Stomach smooth muscle (tissue), 2 donors: ENCODE data around the gene PPFIBP1.
"Not testable (repeated sequence)": the region's sequence is repeated elsewhere in the genome, so short reads cannot be mapped to it uniquely, and the experiment has no call there.

Experiments
- H3K27ac ChIP-seq: one replicate; pipeline ENCODE4 v1.7.0; 2013; ENCODE audit warnings: mild to moderate bottlenecking, low read length, inconsistent platforms
- H3K27me3 ChIP-seq, 2 donors: one replicate each; pipeline ENCODE4 v1.7.0; 2013; ENCODE audit warnings: low read length in 2 of 2; ENCODE audit not compliant: insufficient read depth in 2 of 2, control insufficient read depth in 1 of 2
- H3K36me3 ChIP-seq, 2 donors: one replicate each; pipeline ENCODE4 v1.7.0; 2013; ENCODE audit warnings: low read length in 2 of 2; ENCODE audit not compliant: control insufficient read depth in 2 of 2, insufficient read depth in 2 of 2
- H3K4me1 ChIP-seq: one replicate; pipeline ENCODE4 v1.7.0; 2013; ENCODE audit warnings: low read length; ENCODE audit not compliant: control insufficient read depth, insufficient read depth
- H3K4me3 ChIP-seq, 2 donors: one replicate each; pipeline ENCODE4 v1.7.0; 2013; ENCODE audit warnings: low read length in 2 of 2
- H3K9ac ChIP-seq, 2 donors: one replicate each; pipeline ENCODE4 v1.7.0; 2013; ENCODE audit warnings: low read length in 2 of 2, mild to moderate bottlenecking in 1 of 2
- H3K9me3 ChIP-seq, 2 donors: one replicate each; pipeline ENCODE4 v1.7.0; 2013; ENCODE audit warnings: low read length in 2 of 2; ENCODE audit not compliant: control insufficient read depth in 2 of 2
- donor health status: healthy.
- donor health status: Pancreatic carcinoma.

Gene PPFIBP1

GRCh38 chr12:27710592-27711316, 186.7 kb downstream of the PPFIBP1 start, which contains the start of gene MRPS35:
TSS of gene MRPS35 (plus strand) at chr12:27710832. CDS start at chr12:27710844, 12 bp downstream.
- Histone ChIP-seq H3K36me3 (peaks cover 2 to 3% of the 10 kb centered on the region in 2 donors), H3K4me1 (peaks cover 14% of the 10 kb centered on the region), H3K27ac (peak within 1 kb of the TSS; percentile 88), H3K9ac (peak within 1 kb of the TSS; percentile 82 to 95), H3K9me3 (no peaks in the 10 kb centered on the region), H3K4me3 (peak within 1 kb of the TSS; percentile 97 to 100), H3K27me3 (no peaks in the 10 kb centered on the region)

DNA sequence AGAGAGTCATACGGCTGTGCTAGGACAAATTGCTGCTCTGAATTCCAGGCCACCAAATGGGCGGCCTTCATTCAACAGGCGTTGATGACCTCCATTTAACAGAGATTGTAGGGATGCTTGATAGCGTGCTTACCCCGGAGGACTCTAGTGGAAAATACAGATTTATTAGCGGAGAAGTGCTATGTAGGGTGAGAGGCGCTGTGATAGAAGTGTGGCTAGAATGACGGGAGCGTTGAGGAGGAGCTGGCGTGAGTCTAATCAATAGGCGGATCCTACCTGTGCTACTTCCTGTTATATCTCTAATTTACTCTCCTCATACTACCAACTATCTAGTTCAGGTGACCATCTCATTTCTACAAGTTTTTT, 187.3 kb downstream of the PPFIBP1 start:
- no peak overlapping the region for H3K27ac ChIP-seq
- peaks cover 14% of the 10 kb centered on the region for H3K4me1 ChIP-seq
- H3K9me3 ChIP-seq: no peaks in the 10 kb centered on the region
- H3K36me3 ChIP-seq: peaks cover 3 to 4% of the 10 kb centered on the region in 2 donors
- peak overlapping the region; percentile 97 to 100 for H3K4me3 ChIP-seq
- peak overlapping the region; percentile 82 to 95 for H3K9ac ChIP-seq
- H3K27me3 ChIP-seq: no peaks in the 10 kb centered on the region

- Histone ChIP-seq H3K36me3 (peaks cover 5 to 7% of the 10 kb centered on the region in 2 donors), H3K9ac (peak overlapping the region in 1 of 2 donors; percentile 82), H3K4me3 (peak overlapping the region; percentile 97 to 100), H3K9me3 (no peaks in the 10 kb centered on the region), H3K27ac (no peak overlapping the region), H3K4me1 (peaks cover 14% of the 10 kb centered on the region), H3K27me3 (no peaks in the 10 kb centered on the region)
Measured at GRCh38 chr12:27711967-27712366, 188.0 kb downstream of the PPFIBP1 start.

GRCh38 chr12:27723212-27723611, 199.2 kb downstream of the PPFIBP1 start:
- Histone ChIP-seq H3K27ac (no peak overlapping the region), H3K27me3 (no peaks in the 10 kb centered on the region), H3K4me1 (no peaks in the 10 kb centered on the region), H3K9me3 (no peaks in the 10 kb centered on the region), H3K36me3 (peaks cover 5 to 9% of the 10 kb centered on the region in 2 donors), H3K4me3 (no peak overlapping the region), H3K9ac (no peak overlapping the region)

DNA sequence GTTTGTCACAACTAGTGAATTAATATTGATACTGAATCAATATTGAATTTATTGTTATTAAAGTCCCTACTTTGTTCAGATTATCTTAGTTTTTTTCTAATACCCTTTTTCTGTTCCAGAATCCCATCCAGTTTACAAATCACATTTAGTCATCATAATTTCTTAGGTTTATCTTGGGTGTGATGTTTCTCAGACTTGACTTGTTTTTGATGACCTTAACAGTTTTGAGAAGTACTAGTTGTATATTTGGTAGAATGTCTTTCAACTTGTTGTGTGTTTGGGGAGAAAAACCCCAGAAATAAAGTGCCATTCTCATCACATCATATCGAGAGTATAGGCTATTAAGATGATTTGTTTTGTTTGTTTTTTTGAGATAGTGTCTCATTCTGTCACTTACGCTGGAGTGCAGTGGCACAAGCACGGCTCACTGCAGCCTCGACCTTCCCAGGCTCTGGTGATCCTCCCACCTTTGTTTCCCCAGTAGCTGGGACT, 206.1 kb downstream of the PPFIBP1 start:
- Histone ChIP-seq H3K36me3 (peaks cover 5 to 14% of the 10 kb centered on the region in 2 donors), H3K27ac (no peak overlapping the region), H3K4me3 (no peak overlapping the region), H3K9ac (no peak overlapping the region), H3K27me3 (no peaks in the 10 kb centered on the region), H3K4me1 (no peaks in the 10 kb centered on the region), H3K9me3 (no peaks in the 10 kb centered on the region)

GRCh38 chr12:27732281-27732680, 208.3 kb downstream of the PPFIBP1 start:
- Histone ChIP-seq H3K27me3 (no peaks in the 10 kb centered on the region), H3K9ac (no peak overlapping the region), H3K4me1 (no peaks in the 10 kb centered on the region), H3K4me3 (no peak overlapping the region), H3K27ac (no peak overlapping the region), H3K9me3 (no peaks in the 10 kb centered on the region), H3K36me3 (peaks cover 5 to 14% of the 10 kb centered on the region in 2 donors)

DNA sequence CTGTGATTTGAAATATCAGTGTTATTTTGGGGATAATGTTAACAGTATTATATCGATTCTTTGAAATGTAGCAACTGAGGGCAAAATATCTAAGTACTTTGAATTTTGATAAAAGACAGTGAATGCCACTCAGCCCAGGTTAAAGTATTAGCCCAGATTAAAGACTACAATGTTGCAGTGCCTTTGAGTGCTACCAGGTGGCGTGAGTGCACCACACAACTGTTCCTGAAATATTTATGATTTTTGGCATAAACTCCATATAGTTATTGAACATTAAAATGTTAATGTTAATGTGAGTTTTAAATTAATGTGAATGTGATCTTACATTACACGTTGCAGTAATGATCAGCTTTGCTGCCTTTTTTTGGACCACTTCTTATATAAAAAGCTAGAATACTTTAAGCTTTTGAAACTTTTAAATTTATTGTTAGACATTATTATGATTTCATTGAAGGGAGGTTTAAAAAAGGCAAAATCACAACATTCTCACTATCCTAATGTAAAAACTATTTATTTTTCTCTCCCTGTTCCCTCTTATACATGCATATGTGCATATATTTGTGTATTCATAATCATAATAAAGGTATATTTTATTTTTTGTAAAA, 209.1 kb downstream of the PPFIBP1 start:
- H3K27ac ChIP-seq: no peak overlapping the region
- no peak overlapping the region for H3K9ac ChIP-seq
- H3K4me3 ChIP-seq: no peak overlapping the region
- no peaks in the 10 kb centered on the region for H3K27me3 ChIP-seq
- H3K9me3 ChIP-seq: no peaks in the 10 kb centered on the region
- H3K36me3 ChIP-seq: peaks cover 5 to 13% of the 10 kb centered on the region in 2 donors
- no peaks in the 10 kb centered on the region for H3K4me1 ChIP-seq

DNA sequence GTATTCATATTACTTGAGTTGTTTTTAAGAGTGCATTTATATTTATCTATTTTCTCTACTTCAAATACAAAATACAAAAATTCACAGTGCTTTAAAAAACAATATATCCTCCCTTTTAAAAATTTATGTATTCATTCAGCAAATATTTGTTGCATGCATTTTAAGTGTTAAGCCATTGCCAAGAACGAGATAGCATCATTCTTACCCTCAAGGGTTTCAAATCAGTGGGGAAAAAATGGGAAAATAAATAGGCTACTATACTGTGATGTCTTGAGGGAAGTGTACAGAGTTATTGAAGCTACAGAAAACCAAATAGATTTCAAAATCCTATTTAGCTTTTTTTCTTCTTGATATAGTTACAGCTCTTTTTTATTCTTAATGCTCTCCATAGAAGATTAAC, 209.8 kb downstream of the PPFIBP1 start:
- Histone ChIP-seq H3K27ac (no peak overlapping the region), H3K4me1 (no peaks in the 10 kb centered on the region), H3K9ac (no peak overlapping the region), H3K4me3 (no peak overlapping the region), H3K27me3 (no peaks in the 10 kb centered on the region), H3K36me3 (peaks cover 5 to 13% of the 10 kb centered on the region in 2 donors), H3K9me3 (no peaks in the 10 kb centered on the region)

DNA sequence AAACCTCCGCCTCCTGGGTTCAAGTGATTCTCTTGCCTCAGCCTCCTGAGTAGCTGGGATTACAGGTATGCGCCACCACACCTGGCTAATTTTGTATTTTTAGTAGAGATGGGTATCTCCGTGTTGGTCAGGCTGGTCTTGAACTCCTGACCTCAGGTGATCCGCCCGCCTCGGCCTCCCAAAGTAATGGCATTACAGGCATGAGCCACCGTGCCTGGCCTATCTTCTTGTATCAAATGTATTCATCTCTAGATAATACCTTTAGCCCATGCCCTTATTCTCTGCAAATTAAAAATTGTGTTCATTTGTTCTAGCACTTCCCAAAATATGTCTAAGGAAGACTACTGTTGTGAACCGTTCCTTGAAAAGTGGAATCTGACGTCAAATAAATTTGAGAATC, 210.3 kb downstream of the PPFIBP1 start:
- not testable (repeated sequence) for H3K27ac ChIP-seq, H3K4me1 ChIP-seq, H3K9ac ChIP-seq, H3K27me3 ChIP-seq, H3K9me3 ChIP-seq, H3K4me3 ChIP-seq
- H3K36me3 ChIP-seq: peaks cover 5 to 12% of the 10 kb centered on the region in 2 donors

- Histone ChIP-seq H3K4me3 (no peak overlapping the region), H3K36me3 (peaks cover 7 to 12% of the 10 kb centered on the region in 2 donors), H3K9me3 (no peaks in the 10 kb centered on the region), H3K27me3 (no peaks in the 10 kb centered on the region), H3K9ac (no peak overlapping the region), H3K27ac (no peak overlapping the region), H3K4me1 (peaks cover 4% of the 10 kb centered on the region)
Measured at GRCh38 chr12:27743601-27744000, 219.6 kb downstream of the PPFIBP1 start.
